PC-3 (cell line): ENCODE data around the gene FAM107B. TPM values are rescaled to one million over a fixed set of nuclear protein-coding genes. Genes with fewer than 3 reads are reported as not detected.

ENCODE experiments used
- ATAC-seq: fragments of 200-7000 bp; cut with Tn5 transposase; 2 replicates; pipeline ENCODE4 v1.9.1; 2020; ENCODE audit warnings: mild to moderate bottlenecking, moderate library complexity
- BruUV-seq: library from RNA; stranded (reverse); fragments of 400-500 nt; replicated peaks from 2 replicates; lab custom pipeline; 2021; lab: Mats Ljungman, UMichigan
- CTCF ChIA-PET: fragments of 300-600 bp; sonication (Branson Sonifier 250); formaldehyde crosslinking; loops from one replicate; lab custom pipeline; 2022; ENCODE audit warnings: antibody characterized with exemption; lab: Charles Lee
- POLR2A ChIA-PET: fragments of 300-600 bp; sonication (Branson Sonifier 250); formaldehyde crosslinking; loops from one replicate; lab custom pipeline; 2022; ENCODE audit warnings: antibody characterized with exemption; ENCODE audit not compliant: unreplicated experiment; lab: Charles Lee
- DNase-seq: peaks from one replicate; pipeline ENCODE4 v3.0.0-alpha.2; 2015
- H2AFZ ChIP-seq: fragments of 300-600 bp; sonication (generic); 2 replicates; pipeline ENCODE4 v1.6.0; 2016; ENCODE audit warnings: antibody characterized with exemption, low read length
- H3F3A ChIP-seq: fragments of 300-600 bp; sonication (generic); one replicate; pipeline ENCODE4 v1.6.0; 2017; ENCODE audit warnings: antibody characterized with exemption, low read length, control low read depth, mild to moderate bottlenecking; ENCODE audit not compliant: unreplicated experiment
- H3K27ac ChIP-seq: fragments of 300-600 bp; sonication (generic); 2 replicates; pipeline ENCODE4 v1.5.1; 2016; ENCODE audit warnings: mild to moderate bottlenecking, low read length
- H3K27me3 ChIP-seq: fragments of 300-600 bp; sonication (generic); 2 replicates; pipeline ENCODE4 v1.6.1; 2016; ENCODE audit warnings: low read length, mixed read lengths
- H3K36me3 ChIP-seq: fragments of 300-600 bp; sonication (generic); 2 replicates; pipeline ENCODE4 v1.6.1; 2016; ENCODE audit warnings: low read depth, mixed run types, low read length, mixed read lengths
- H3K4me1 ChIP-seq: fragments of 300-600 bp; sonication (generic); 2 replicates; pipeline ENCODE4 v1.5.1; 2016; ENCODE audit warnings: low read length; ENCODE audit not compliant: insufficient read depth
- H3K4me2 ChIP-seq: fragments of 300-600 bp; sonication (generic); 2 replicates; pipeline ENCODE4 v1.6.0; 2016; ENCODE audit warnings: low read length
- H3K4me3 ChIP-seq: fragments of 300-600 bp; sonication (generic); 2 replicates; pipeline ENCODE4 v1.5.1; 2016; ENCODE audit warnings: mild to moderate bottlenecking, low read length, mixed read lengths
- H3K79me2 ChIP-seq: fragments of 300-600 bp; sonication (generic); 2 replicates; pipeline ENCODE4 v1.6.1; 2017; ENCODE audit warnings: low read length, mixed read lengths
- H3K9ac ChIP-seq: fragments of 300-600 bp; sonication (generic); 2 replicates; pipeline ENCODE4 v1.6.0; 2016; ENCODE audit warnings: mild to moderate bottlenecking, low read length
- H3K9me2 ChIP-seq: fragments of 300-600 bp; sonication (generic); replicated peaks from 2 replicates; pipeline ENCODE4 v1.6.1; 2016; ENCODE audit warnings: mixed run types, low read length, mixed read lengths
- H3K9me3 ChIP-seq: fragments of 300-600 bp; sonication (generic); 2 replicates; pipeline ENCODE4 v1.6.1; 2016; ENCODE audit warnings: low read length, mixed read lengths
- H4K20me1 ChIP-seq: fragments of 300-600 bp; sonication (generic); 2 replicates; pipeline ENCODE4 v1.6.1; 2016; ENCODE audit warnings: low read length, mixed read lengths
- CTCF ChIP-seq: fragments of 300-600 bp; sonication (generic); conservative IDR thresholded peaks from 2 replicates; pipeline ENCODE4 v1.5.1; 2017; ENCODE audit warnings: antibody characterized with exemption, low read depth, mild to moderate bottlenecking, low read length
- EZH2 ChIP-seq: fragments of 300-600 bp; sonication (generic); IDR thresholded peaks from one replicate; pipeline ENCODE4 v1.6.1; 2017; ENCODE audit warnings: antibody characterized with exemption, mild to moderate bottlenecking, low read length; ENCODE audit not compliant: unreplicated experiment
- EZH2phosphoT487 ChIP-seq: fragments of 300-600 bp; sonication (generic); IDR thresholded peaks from 2 replicates; pipeline ENCODE4 v1.6.1; 2018; ENCODE audit warnings: mild to moderate bottlenecking, antibody characterized with exemption, low read length, borderline replicate concordance
- intact Hi-C: fragments of 100-400 bp; cut with micrococcal nuclease; formaldehyde crosslinking; loops from 2 replicates; pipeline ENCODE4 v1.9.0; 2023
- total RNA-seq: library from RNA; depleted of rRNA; stranded (reverse); fragments of >200 nt; gene quantifications from 2 replicates; pipeline ENCODE4 v1.2.3, GENCODE V29; 2014

FAM107B gene
- total RNA-seq, 1 experiment from 2014 or later = 36.6 TPM

DNA sequence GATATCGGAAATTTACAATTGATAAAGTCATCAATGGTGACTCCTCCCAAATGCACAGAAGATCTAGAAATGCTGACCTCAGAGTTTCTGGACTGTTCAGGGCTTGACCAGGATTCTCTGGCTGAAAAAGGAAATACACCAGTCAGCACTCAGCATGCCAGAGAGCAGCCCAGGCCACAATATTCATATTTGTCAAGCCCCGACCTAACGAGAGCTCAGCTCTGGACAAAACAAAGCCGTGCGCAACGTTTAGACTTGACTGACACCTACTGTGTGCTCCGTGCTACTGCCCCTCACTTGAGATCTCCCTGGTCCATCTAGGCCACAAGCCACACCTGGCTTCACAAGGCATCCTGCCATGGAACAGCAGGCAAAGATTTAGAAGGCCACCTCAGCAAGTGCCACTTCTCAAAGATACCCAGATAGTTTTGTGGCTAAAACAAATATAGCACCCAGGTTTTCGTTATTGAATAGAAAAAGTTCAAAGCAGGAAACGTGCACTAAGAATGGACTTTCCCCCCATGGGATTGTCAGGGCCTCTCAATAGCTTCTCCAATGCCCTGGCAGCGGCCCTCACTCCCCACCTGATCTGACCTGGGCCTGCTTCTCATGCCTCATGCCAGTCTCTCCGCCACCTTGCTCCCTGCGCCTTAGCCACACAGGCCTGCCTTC lies 218.3 kb downstream of the FAM107B start:
- Histone ChIP-seq H3K9ac (peak overlapping the region; percentile 55; the same call in 1 of the 2 replicates), H3K9me3 (no peaks in the 10 kb centered on the region), H2AFZ (no peak overlapping the region), H3K27ac (peak overlapping the region; percentile 93), H3K27me3 (no peaks in the 10 kb centered on the region), H3K4me3 (no peak overlapping the region), H3K9me2 (no peaks in the 10 kb centered on the region), H3K4me1 (peaks cover 63% of the 10 kb centered on the region), H3K79me2 (peaks cover 88% of the 10 kb centered on the region), H3K36me3 (peaks cover 13% of the 10 kb centered on the region), H3F3A (no peaks in the 10 kb centered on the region), H4K20me1 (no peaks in the 10 kb centered on the region), H3K4me2 (peak overlapping the region; percentile 62)
- no TSS peak for BruUV-seq
- ChIA-PET POLR2A (no interaction called here), CTCF (no interaction called here)
- no peak for DNase-seq
- peak; percentile 16 for ATAC-seq
- intact Hi-C loops = no loop called here
- peak; percentile 33 for TF ChIP-seq CTCF
- TF ChIP-seq EZH2phosphoT487 = no peak

- H3K36me3 ChIP-seq = peaks cover 13% of the 10 kb centered on the region
- no peaks in the 10 kb centered on the region for H3K9me2 ChIP-seq
- peak overlapping the region; percentile 62 for H3K4me2 ChIP-seq
- ATAC-seq = peak; percentile 32
- H3K27me3 ChIP-seq = no peaks in the 10 kb centered on the region
- POLR2A ChIA-PET = no interaction called here
- H3K4me3 ChIP-seq = peak overlapping the region; percentile 32; the same call in 1 of the 2 replicates
- no peak for TF ChIP-seq EZH2phosphoT487
- TF ChIP-seq EZH2 = no peak
- no peak for TF ChIP-seq CTCF
- BruUV-seq = no TSS peak
- CTCF ChIA-PET = no interaction called here
- DNase-seq = no peak
- H3K9ac ChIP-seq = peak overlapping the region; percentile 55
- no peaks in the 10 kb centered on the region for H3K9me3 ChIP-seq
- H2AFZ ChIP-seq = no peak overlapping the region
- H3K79me2 ChIP-seq = peaks cover 83% of the 10 kb centered on the region
- H3K4me1 ChIP-seq = peaks cover 59% of the 10 kb centered on the region
- peak overlapping the region; percentile 93 for H3K27ac ChIP-seq
- H3F3A ChIP-seq = no peaks in the 10 kb centered on the region
- intact Hi-C loops = loop anchor here (2.0 kb wide), 1 partner anchor 17 kb away; no protein-coding TSS in a partner anchor
- no peaks in the 10 kb centered on the region for H4K20me1 ChIP-seq
These were observed 218.9 kb downstream of the FAM107B start for GRCh38 chr10:14555807-14556206.
